GM12878 (cell line): ENCODE results near the gene TNXB. TPM values are rescaled to one million over a fixed set of nuclear protein-coding genes. Genes with fewer than 3 reads are reported as not detected.

Experiments used
- ATAC-seq: fragments of 200-7000 bp; cut with Tn5 transposase; 3 replicates; pipeline ENCODE4 v1.9.1; 2020; ENCODE audit warnings: mild to moderate bottlenecking, moderate library complexity
- BruUV-seq: library from RNA; stranded (reverse); fragments of 400-500 nt; replicated peaks from 2 replicates; lab custom pipeline; 2021; lab: Mats Ljungman, UMichigan
- CTCF ChIA-PET: fragments of 300-600 bp; sonication (Branson Sonifier 250); formaldehyde crosslinking; extraction: SDS; loops from one replicate; lab custom pipeline; 2021; ENCODE audit warnings: inconsistent platforms; lab: Yijun Ruan, JAX
- POLR2A ChIA-PET: fragments of 350-600 bp; formaldehyde crosslinking; extraction: SDS; loops from one replicate; lab custom pipeline; 2021; ENCODE audit warnings: inconsistent platforms; lab: Charles Lee
- RAD21 ChIA-PET: fragments of 300-600 bp; sonication (Branson Sonifier 250); formaldehyde crosslinking; loops from one replicate; lab custom pipeline; 2023; ENCODE audit warnings: antibody characterized with exemption; ENCODE audit not compliant: unreplicated experiment; lab: Charles Lee
- SMC1A ChIA-PET: fragments of 300-600 bp; sonication (Branson Sonifier 250); formaldehyde crosslinking; loops from one replicate; lab custom pipeline; 2023; ENCODE audit not compliant: unreplicated experiment, uncharacterized antibody; lab: Charles Lee
- DNase-seq: peaks from one replicate; pipeline ENCODE4 v3.0.0-alpha.2; 2011; ENCODE audit warnings: low read depth, low spot score
- FAIRE-seq: peaks from 3 replicates; lab custom pipeline; 2011; peaks lifted over from hg19 to GRCh38; lab: Jason Lieb, UNC
- H2AFZ ChIP-seq: 2 replicates; pipeline ENCODE4 v1.6.0; 2011; ENCODE audit warnings: low read depth, low read length, control low read depth; ENCODE audit not compliant: control insufficient read depth
- H3K27ac ChIP-seq: 2 replicates; pipeline ENCODE4 v1.5.1; 2011; ENCODE audit warnings: control low read depth; ENCODE audit not compliant: control insufficient read depth, insufficient read depth
- H3K27me3 ChIP-seq, 2 experiments: replicated peaks in 1 of 2; 2 replicates each; pipeline versions ENCODE4 v1.6.0 to v1.6.1; 2011; ENCODE audit warnings: low read length in 1 of 2; ENCODE audit not compliant: control insufficient read depth in 2 of 2, insufficient read depth in 2 of 2
- H3K36me3 ChIP-seq, 2 experiments: 2 replicates each; pipeline ENCODE4 v1.5.1; 2011; ENCODE audit warnings: low read length in 1 of 2; ENCODE audit not compliant: control insufficient read depth in 2 of 2, insufficient read depth in 2 of 2
- H3K4me1 ChIP-seq: 2 replicates; pipeline ENCODE4 v1.6.1; 2011; ENCODE audit warnings: mild to moderate bottlenecking, low read length, moderate library complexity, mixed read lengths; ENCODE audit not compliant: control insufficient read depth, insufficient read depth
- H3K4me2 ChIP-seq: 2 replicates; pipeline ENCODE4 v1.6.0; 2011; ENCODE audit warnings: control low read depth; ENCODE audit not compliant: control insufficient read depth, insufficient read depth
- H3K4me3 ChIP-seq: fragments of 200-600 bp; sonication (generic); 2 replicates; pipeline ENCODE4 v1.5.1; 2016
- H3K79me2 ChIP-seq: 2 replicates; pipeline ENCODE4 v1.6.0; 2011; ENCODE audit warnings: low read length; ENCODE audit not compliant: control insufficient read depth, insufficient read depth
- H3K9ac ChIP-seq: 2 replicates; pipeline ENCODE4 v1.8.0; 2011; ENCODE audit warnings: low read length, control low read depth, mixed read lengths; ENCODE audit not compliant: control insufficient read depth, insufficient read depth
- H3K9me3 ChIP-seq: replicated peaks from 3 replicates; pipeline ENCODE4 v1.5.1; 2011; ENCODE audit warnings: mild to moderate bottlenecking, low read length; ENCODE audit not compliant: control insufficient read depth, insufficient read depth
- H4K20me1 ChIP-seq: 2 replicates; pipeline ENCODE4 v1.6.0; 2011; ENCODE audit not compliant: control insufficient read depth, insufficient read depth
- ATF7 ChIP-seq: fragments of 450-650 bp; IDR thresholded peaks from 2 replicates; pipeline ENCODE4 v1.6.1; 2016; ENCODE audit warnings: low read depth, mild to moderate bottlenecking
- BCLAF1 ChIP-seq: fragments of 450-650 bp; IDR thresholded peaks from 2 replicates; pipeline ENCODE4 v1.6.1; 2017; ENCODE audit warnings: antibody characterized with exemption, mild to moderate bottlenecking, moderate library complexity
- BMI1 ChIP-seq: fragments of 450-650 bp; IDR thresholded peaks from 2 replicates; pipeline ENCODE4 v1.6.1; 2016; ENCODE audit warnings: mild to moderate bottlenecking, moderate library complexity, borderline replicate concordance
- CHD2 ChIP-seq: IDR thresholded peaks from 2 replicates; pipeline ENCODE4 v1.6.1; 2011; ENCODE audit warnings: low read depth, low read length, improper control_type of control experiment, borderline replicate concordance
- CREM ChIP-seq: IDR thresholded peaks from 2 replicates; pipeline ENCODE4 v1.6.1; 2014; ENCODE audit warnings: antibody characterized with exemption, low read depth
- EP300 ChIP-seq, 2 experiments: fragments of 150-350 bp in 1 of 2; IDR thresholded peaks; 2 replicates each; pipeline ENCODE4 v1.6.1; 2011 to 2012; ENCODE audit warnings: low read depth in 2 of 2, low read length in 2 of 2, borderline replicate concordance in 1 of 2, improper control_type of control experiment in 1 of 2, inconsistent platforms in 1 of 2; ENCODE audit not compliant: control insufficient read depth in 1 of 2
- IKZF2 ChIP-seq, 2 experiments: fragments of 450-650 bp; IDR thresholded peaks; 2 replicates each; pipeline ENCODE4 v1.6.1; 2017; ENCODE audit warnings: mild to moderate bottlenecking in 2 of 2, moderate library complexity in 2 of 2
- MTA2 ChIP-seq: fragments of 450-650 bp; IDR thresholded peaks from 2 replicates; pipeline ENCODE4 v1.6.1; 2016; ENCODE audit warnings: low read depth, mild to moderate bottlenecking, moderate library complexity
- MYC ChIP-seq: IDR thresholded peaks from 2 replicates; pipeline ENCODE4 v1.6.1; 2011; ENCODE audit warnings: mild to moderate bottlenecking, low read length, moderate library complexity, inconsistent platforms; ENCODE audit not compliant: insufficient read depth, insufficient replicate concordance, insufficient read length, severe bottlenecking
- NR2F1 ChIP-seq: fragments of 450-650 bp; conservative IDR thresholded peaks from 2 replicates; pipeline ENCODE4 v1.6.1; 2017; ENCODE audit warnings: mild to moderate bottlenecking
- POLR2AphosphoS5 ChIP-seq: IDR thresholded peaks from 2 replicates; pipeline ENCODE4 v1.6.1; 2011; ENCODE audit warnings: mild to moderate bottlenecking, low read length, inconsistent platforms
- RB1 ChIP-seq: fragments of 450-650 bp; formaldehyde crosslinking; IDR thresholded peaks from 2 replicates; pipeline ENCODE4 v1.6.1; 2017; ENCODE audit warnings: mild to moderate bottlenecking, borderline replicate concordance
- SIN3A ChIP-seq: IDR thresholded peaks from 2 replicates; pipeline ENCODE4 v1.6.1; 2012; ENCODE audit warnings: low read depth, low read length, improper control_type of control experiment
- SREBF1 ChIP-seq: IDR thresholded peaks from 2 replicates; pipeline ENCODE4 v1.6.1; 2012; ENCODE audit warnings: mild to moderate bottlenecking, low read length
- ZBTB11 ChIP-seq: fragments of 450-650 bp; formaldehyde crosslinking; IDR thresholded peaks from 2 replicates; pipeline ENCODE4 v1.5.0; 2022; ENCODE audit warnings: mild to moderate bottlenecking, missing genetic modification characterization
- WGBS: methylation state at CpG from one replicate; pipeline ENCODE4 v1.1.6; 2016; ENCODE audit warnings: low lambda C conversion rate; ENCODE audit not compliant: insufficient replicate concordance, insufficient coverage; ENCODE audit errors: missing lambda C conversion rate; 5-methylcytosine and 5-hydroxymethylcytosine counted together
- in situ Hi-C: fragments of 300-500 bp; cut with MboI; formaldehyde crosslinking; loops from 9 replicates; pipeline ENCODE4 v1.14.3; 2018; ENCODE audit warnings: mixed read lengths
- intact Hi-C: fragments of 100-400 bp; cut with micrococcal nuclease; formaldehyde crosslinking; loops from one replicate; pipeline ENCODE4 v1.14.2; 2022; ENCODE audit not compliant: unreplicated experiment
- polyA plus RNA-seq, 11 experiments: library from polyadenylated mRNA; depleted of rRNA in 4 of 11; unstranded in 6 of 11; stranded (reverse) in 5 of 11; fragments of >200 nt; fragmentation: Nextera tagmentation in 4 of 11; fragmentation: Illumina TruSeq in 1 of 11; extraction: Ambion mirVana in 4 of 11; extraction: Trizol in 1 of 11; gene quantifications; 1 replicate in 1 of 11; 2 replicates in 10 of 11; pipeline versions ENCODE4 v1.2.1 to v1.2.3, GENCODE V29; 2011 to 2016; ENCODE audit warnings: inconsistent platforms in 2 of 11, missing spikeins in 2 of 11, low read depth in 1 of 11
- total RNA-seq, 4 experiments: library from RNA; depleted of rRNA in 3 of 4; stranded (reverse); fragments of >200 nt in 3 of 4; fragmentation: Illumina TruSeq in 1 of 4; extraction: Trizol in 1 of 4; gene quantifications; 2 replicates each; pipeline versions ENCODE4 v1.2.1 to v1.2.3, GENCODE V29; 2013 to 2021

TNXB gene
- total and polyA plus RNA-seq, 10 of the 15 experiments (the other 5 are each of a cell fraction or from before 2014, with no cell fraction given), result 0.03 to 2.5 (median 0.68) TPM; not detected in 2

- intact Hi-C loops (loop anchor here (2.0 to 10.0 kb wide), 3 partner anchors 35 to 109 kb away; no protein-coding TSS in a partner anchor), in situ Hi-C loops (no loop called here)
- peak within 1 kb of the TSS; percentile 45 for H3K9ac ChIP-seq
- peak within 1 kb of the TSS; percentile 94 for H3K4me3 ChIP-seq
- H3K36me3 ChIP-seq, result no peaks in the 10 kb centered on the region; a peak in 2 of 4 replicates
- ChIA-PET POLR2A (interaction anchor here (0.7 to 1.0 kb wide), 2 partner anchors 25 to 183 kb away, joined by 3 to 7 read pairs; partner anchors contain the start of gene ATF6B), SMC1A (interaction anchor here (1.0 to 1.1 kb wide), 2 partner anchors 35 to 42 kb away, joined by 4 to 5 read pairs; no protein-coding TSS in a partner anchor), RAD21 (interaction anchor here (1.0 to 1.3 kb wide), 2 partner anchors 35 to 42 kb away, joined by 4 to 5 read pairs; no protein-coding TSS in a partner anchor), CTCF (interaction anchor here (1.0 to 1.2 kb wide), 4 partner anchors 8 to 42 kb away, joined by 4 to 7 read pairs (median 6); partner anchors contain the start of gene FKBPL)
- DNase-seq (no peak), FAIRE-seq (peak; percentile 27), ATAC-seq (peak; percentile 79)
- 8% methylated on average over 45 of the region's 52 CpGs for WGBS
- TSS peak; percentile 87 for BruUV-seq
- H3K4me1 ChIP-seq, result peaks cover 3% of the 10 kb centered on the region; the same call in 1 of the 2 replicates
- peak within 1 kb of the TSS; percentile 77 for H2AFZ ChIP-seq
- H3K79me2 ChIP-seq, result no peaks in the 10 kb centered on the region
- H4K20me1 ChIP-seq, result no peaks in the 10 kb centered on the region
- no peaks in the 10 kb centered on the region; the same call in 2 of the 3 replicates for H3K9me3 ChIP-seq
- peak within 1 kb of the TSS; percentile 85 for H3K4me2 ChIP-seq
- peaks cover 0 to 8% of the 10 kb centered on the region in 2 experiments for H3K27me3 ChIP-seq
- H3K27ac ChIP-seq, result peak within 1 kb of the TSS; percentile 11; the same call in 1 of the 2 replicates
- peak; percentile 97 for TF ChIP-seq CREM
- TF ChIP-seq NR2F1, result no peak
- TF ChIP-seq IKZF2 (IDR thresholded peaks at IDR 0.05), result peak; percentile 23 to 51; a peak in 2 of 4 replicates
- peak; percentile 95 for TF ChIP-seq CHD2
- TF ChIP-seq ATF7, result peak; percentile 96
- peak; percentile 78 for TF ChIP-seq SIN3A
- TF ChIP-seq BMI1, result no peak
- TF ChIP-seq ZBTB11 (CRISPR knock-in tag), result no peak
- TF ChIP-seq MYC, result no peak
- peak; percentile 21; the same call in 1 of the 2 replicates for TF ChIP-seq POLR2AphosphoS5
- peak; percentile 80 for TF ChIP-seq BCLAF1
- peak; percentile 85 for TF ChIP-seq SREBF1
- no peak for TF ChIP-seq EP300 (IDR thresholded peaks at IDR 0.05; ENCODE audit: borderline replicate concordance in 1 of 2, control insufficient read depth in 1 of 2, low read depth in 2 of 2, low read length in 2 of 2)
- TF ChIP-seq MTA2, result peak; percentile 35; the same call in 1 of the 2 replicates
- TF ChIP-seq RB1, result no peak
Observed at GRCh38 chr6:32153564-32154513, 44.7 kb upstream of the TNXB start, which contains the start of gene PPT2. Gene PPT2 (plus strand): TSS chr6:32154141. CDS start chr6:32154595, 454 bp downstream.
